Mesenchymal stem cell (in vitro differentiated cells and primary cell): ENCODE data around the gene KCNE1.

ENCODE experiments used
- DNase-seq: peaks from one replicate; pipeline ENCODE4 v3.0.0-alpha.2; 2013
- H2AFZ ChIP-seq: one replicate; pipeline ENCODE4 v1.6.1; 2013; ENCODE audit warnings: low read depth, mild to moderate bottlenecking, control low read depth, inconsistent platforms, low read length, moderate library complexity
- H2AK5ac ChIP-seq: 2 replicates; pipeline ENCODE4 v1.6.1; 2013; ENCODE audit warnings: low read length, moderate library complexity, mild to moderate bottlenecking, inconsistent platforms; ENCODE audit not compliant: severe bottlenecking
- H2BK120ac ChIP-seq: one replicate; pipeline ENCODE4 v1.6.1; 2013; ENCODE audit warnings: low read depth, mild to moderate bottlenecking, inconsistent platforms, low read length, moderate library complexity
- H2BK12ac ChIP-seq, 2 experiments: one replicate each; pipeline ENCODE4 v1.6.1; 2013; ENCODE audit warnings: inconsistent platforms in 2 of 2, low read length in 2 of 2, mild to moderate bottlenecking in 2 of 2, moderate library complexity in 2 of 2, control low read depth in 1 of 2
- H2BK15ac ChIP-seq: one replicate; pipeline ENCODE4 v1.6.1; 2013; ENCODE audit warnings: mild to moderate bottlenecking, low read depth, inconsistent platforms; ENCODE audit not compliant: poor library complexity, severe bottlenecking
- H2BK5ac ChIP-seq: 2 replicates; pipeline ENCODE4 v1.6.1; 2013; ENCODE audit warnings: low read depth, mild to moderate bottlenecking, low read length, control low read depth, inconsistent platforms; ENCODE audit not compliant: poor library complexity, severe bottlenecking
- H3K14ac ChIP-seq, 2 experiments: one replicate each; pipeline ENCODE4 v1.6.1; 2013; ENCODE audit warnings: inconsistent platforms in 2 of 2, low read length in 2 of 2, control low read depth in 1 of 2, mild to moderate bottlenecking in 1 of 2, moderate library complexity in 1 of 2
- H3K18ac ChIP-seq, 2 experiments: one replicate each; pipeline ENCODE4 v1.6.1; 2013; ENCODE audit warnings: inconsistent platforms in 2 of 2, low read length in 2 of 2, control low read depth in 1 of 2, low read depth in 1 of 2, mild to moderate bottlenecking in 1 of 2
- H3K23ac ChIP-seq, 2 experiments: one replicate each; pipeline ENCODE4 v1.6.1; 2013; ENCODE audit warnings: inconsistent platforms in 2 of 2, low read length in 2 of 2, mild to moderate bottlenecking in 2 of 2, moderate library complexity in 2 of 2, control low read depth in 1 of 2
- H3K27ac ChIP-seq: 2 replicates; pipeline ENCODE4 v1.5.1; 2013; ENCODE audit warnings: mild to moderate bottlenecking, moderate library complexity, low read length, control low read depth, inconsistent platforms; ENCODE audit not compliant: poor library complexity, severe bottlenecking
- H3K27me3 ChIP-seq, 2 experiments: 2 replicates each; pipeline versions ENCODE4 v1.6.1 to v1.7.0; 2013; ENCODE audit warnings: low read length in 2 of 2, mild to moderate bottlenecking in 2 of 2, moderate library complexity in 2 of 2, control low read depth in 1 of 2, inconsistent platforms in 1 of 2; ENCODE audit not compliant: control insufficient read depth in 1 of 2, insufficient read depth in 1 of 2
- H3K36me3 ChIP-seq, 2 experiments: 2 replicates each; pipeline versions ENCODE4 v1.6.1 to v1.7.0; 2013; ENCODE audit warnings: low read length in 2 of 2, control low read depth in 1 of 2, inconsistent platforms in 1 of 2, low read depth in 1 of 2, mild to moderate bottlenecking in 1 of 2; ENCODE audit not compliant: insufficient read depth in 2 of 2, control insufficient read depth in 1 of 2
- H3K4ac ChIP-seq, 2 experiments: one replicate each; pipeline ENCODE4 v1.6.1; 2013; ENCODE audit warnings: inconsistent platforms in 2 of 2, low read length in 2 of 2, mild to moderate bottlenecking in 2 of 2, moderate library complexity in 2 of 2, control low read depth in 1 of 2, low read depth in 1 of 2
- H3K4me1 ChIP-seq: 2 replicates; pipeline ENCODE4 v1.6.1; 2013; ENCODE audit warnings: low read depth, low read length, control low read depth; ENCODE audit not compliant: control insufficient read depth, insufficient read depth
- H3K4me2 ChIP-seq: 2 replicates; pipeline ENCODE4 v1.6.1; 2013; ENCODE audit warnings: low read length, mild to moderate bottlenecking, inconsistent platforms; ENCODE audit not compliant: poor library complexity, severe bottlenecking
- H3K4me3 ChIP-seq, 2 experiments: 2 replicates each; pipeline versions ENCODE4 v1.5.1 to v1.7.0; 2013; ENCODE audit warnings: low read length in 2 of 2, mild to moderate bottlenecking in 2 of 2, control low read depth in 1 of 2, low read depth in 1 of 2; ENCODE audit not compliant: insufficient read depth in 1 of 2
- H3K79me1 ChIP-seq: replicated peaks from 2 replicates; pipeline ENCODE4 v1.6.1; 2013; ENCODE audit warnings: mild to moderate bottlenecking, control low read depth, low read length, inconsistent platforms; ENCODE audit not compliant: poor library complexity, severe bottlenecking
- H3K9ac ChIP-seq: 2 replicates; pipeline ENCODE4 v1.7.0; 2013; ENCODE audit warnings: mild to moderate bottlenecking, low read length, moderate library complexity
- H3K9me3 ChIP-seq: 2 replicates; pipeline ENCODE4 v1.7.0; 2013; ENCODE audit warnings: mild to moderate bottlenecking, low read length; ENCODE audit not compliant: control insufficient read depth
- H4K8ac ChIP-seq: one replicate; pipeline ENCODE4 v1.6.1; 2013; ENCODE audit warnings: inconsistent platforms, mild to moderate bottlenecking, low read length, moderate library complexity
- H4K91ac ChIP-seq: one replicate; pipeline ENCODE4 v1.6.1; 2013; ENCODE audit warnings: mild to moderate bottlenecking, low read length, inconsistent platforms
- WGBS: methylation state at CpG from one replicate; pipeline ENCODE4 v1.1.7; 2013; ENCODE audit warnings: mixed read lengths; 5-methylcytosine and 5-hydroxymethylcytosine counted together

Gene KCNE1

DNA sequence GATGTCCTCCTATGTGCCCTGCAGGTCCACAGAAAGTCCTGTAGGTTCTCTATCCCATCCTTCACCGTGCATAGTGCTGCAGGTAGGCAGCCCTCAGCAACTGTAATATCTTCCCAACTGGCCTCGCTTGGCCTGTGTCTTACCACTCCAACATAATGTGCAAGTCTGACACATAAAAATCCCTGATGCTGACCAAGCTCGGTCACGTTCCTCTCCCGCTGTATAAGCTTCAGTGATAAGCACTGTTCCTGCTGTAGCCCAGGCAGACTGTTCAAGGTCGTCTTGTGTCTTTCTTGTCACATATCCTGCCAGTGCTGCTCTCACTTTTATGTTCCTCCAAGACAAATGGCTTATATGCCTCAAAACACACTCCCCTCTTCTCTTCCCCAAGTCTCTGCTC, 19.4 kb upstream of the KCNE1 start:
- H2BK12ac ChIP-seq: peak overlapping the region; percentile 14 to 68
- no peak overlapping the region for H3K4ac ChIP-seq
- no peak overlapping the region for H3K14ac ChIP-seq
- H3K4me2 ChIP-seq: no peak overlapping the region
- no peak overlapping the region for H2BK5ac ChIP-seq
- H3K36me3 ChIP-seq: no peaks in the 10 kb centered on the region
- no peak overlapping the region for H2AFZ ChIP-seq
- H4K8ac ChIP-seq: no peak overlapping the region
- H3K27ac ChIP-seq: peak overlapping the region; percentile 75
- H3K9ac ChIP-seq: no peak overlapping the region
- peak overlapping the region; percentile 82 for H2AK5ac ChIP-seq
- no peak overlapping the region for H4K91ac ChIP-seq
- DNase-seq: no peak
- no peak overlapping the region for H2BK15ac ChIP-seq
- H3K4me1 ChIP-seq: peaks cover 15% of the 10 kb centered on the region
- no peak overlapping the region for H3K18ac ChIP-seq
- H3K23ac ChIP-seq: no peak overlapping the region
- no peak overlapping the region for H2BK120ac ChIP-seq
- no peaks in the 10 kb centered on the region for H3K9me3 ChIP-seq
- H3K4me3 ChIP-seq: no peak overlapping the region
- peaks cover 19% of the 10 kb centered on the region for H3K79me1 ChIP-seq
- H3K27me3 ChIP-seq: no peaks in the 10 kb centered on the region
- 67% methylated on average over 6 of the region's 6 CpGs for WGBS

GRCh38 chr21:34530261-34530660, 18.3 kb upstream of the KCNE1 start:
- Histone ChIP-seq H3K79me1 (peaks cover 19% of the 10 kb centered on the region), H3K4ac (no peak overlapping the region), H2BK15ac (no peak overlapping the region), H3K4me3 (no peak overlapping the region), H2BK12ac (no peak overlapping the region), H3K27me3 (no peaks in the 10 kb centered on the region), H3K18ac (no peak overlapping the region), H2AFZ (no peak overlapping the region), H2BK5ac (no peak overlapping the region), H4K91ac (no peak overlapping the region), H3K36me3 (no peaks in the 10 kb centered on the region), H3K27ac (peak overlapping the region; percentile 85), H3K9me3 (no peaks in the 10 kb centered on the region), H2AK5ac (no peak overlapping the region), H3K4me2 (no peak overlapping the region), H3K4me1 (peaks cover 13% of the 10 kb centered on the region), H3K9ac (no peak overlapping the region), H4K8ac (no peak overlapping the region), H2BK120ac (no peak overlapping the region), H3K23ac (no peak overlapping the region), H3K14ac (no peak overlapping the region)
- DNase-seq: peak; percentile 74

DNA sequence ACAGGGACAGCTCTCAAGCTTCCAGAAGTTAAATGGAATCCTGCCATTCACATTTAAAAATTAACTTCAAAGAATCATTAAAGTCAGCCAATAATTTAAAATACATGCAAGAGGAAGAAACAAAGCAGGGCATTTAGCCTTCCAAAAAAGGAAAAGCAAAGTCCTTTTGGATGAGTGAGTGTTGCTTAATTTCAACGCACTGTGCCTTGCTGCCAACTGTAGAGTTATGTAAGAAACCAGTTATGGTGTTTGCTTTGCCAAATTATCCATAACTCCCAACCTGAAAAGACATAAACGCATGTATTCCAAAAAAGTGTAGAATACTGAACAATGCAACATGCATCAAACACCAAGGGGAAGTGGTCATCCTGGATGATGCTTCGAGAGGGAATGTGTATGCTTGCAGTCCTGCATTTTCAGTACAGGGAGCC, 16.1 kb upstream of the KCNE1 start:
- H3K27ac ChIP-seq: peak overlapping the region; percentile 32
- H2BK120ac ChIP-seq: no peak overlapping the region
- no peak overlapping the region for H3K23ac ChIP-seq
- peak overlapping the region; percentile 59 for H4K8ac ChIP-seq
- no peaks in the 10 kb centered on the region for H3K27me3 ChIP-seq
- no peak overlapping the region for H2BK15ac ChIP-seq
- H3K36me3 ChIP-seq: peaks cover under 1 to 4% of the 10 kb centered on the region in 2 experiments
- H3K79me1 ChIP-seq: peaks cover 13% of the 10 kb centered on the region
- H3K9ac ChIP-seq: peak overlapping the region; percentile 99
- peak overlapping the region in 1 of 2 experiments; percentile 61 for H3K4ac ChIP-seq
- H3K9me3 ChIP-seq: no peaks in the 10 kb centered on the region
- peak overlapping the region in 1 of 2 experiments; percentile 38 for H3K18ac ChIP-seq
- no peak overlapping the region for H3K4me3 ChIP-seq
- no peak for DNase-seq
- 100% methylated on average over 2 of the region's 3 CpGs for WGBS
- H3K4me1 ChIP-seq: peaks cover 11% of the 10 kb centered on the region
- H2BK12ac ChIP-seq: peak overlapping the region in 1 of 2 experiments; percentile 75
- no peak overlapping the region for H3K4me2 ChIP-seq
- H2AFZ ChIP-seq: no peak overlapping the region
- peak overlapping the region; percentile 98 for H2AK5ac ChIP-seq
- H4K91ac ChIP-seq: no peak overlapping the region
- H2BK5ac ChIP-seq: peak overlapping the region; percentile 1
- no peak overlapping the region for H3K14ac ChIP-seq

GRCh38 chr21:34526618-34527290, 14.7 kb upstream of the KCNE1 start:
- no peak overlapping the region for H2BK15ac ChIP-seq
- H3K4me2 ChIP-seq: peak overlapping the region; percentile 70
- 0% methylated on average over 7 of the region's 10 CpGs for WGBS
- H2BK5ac ChIP-seq: peak overlapping the region; percentile 53
- H3K4me1 ChIP-seq: peaks cover 17% of the 10 kb centered on the region
- peak overlapping the region; percentile 99 for H3K9ac ChIP-seq
- peak overlapping the region; percentile 97 for H3K27ac ChIP-seq
- no peak overlapping the region for H2AFZ ChIP-seq
- peak overlapping the region in 1 of 2 experiments; percentile 82 for H3K4me3 ChIP-seq
- no peaks in the 10 kb centered on the region for H3K27me3 ChIP-seq
- H3K23ac ChIP-seq: no peak overlapping the region
- H4K8ac ChIP-seq: no peak overlapping the region
- no peak overlapping the region for H4K91ac ChIP-seq
- H3K18ac ChIP-seq: peak overlapping the region in 1 of 2 experiments; percentile 11
- peaks cover 9% of the 10 kb centered on the region for H3K79me1 ChIP-seq
- no peaks in the 10 kb centered on the region for H3K9me3 ChIP-seq
- H3K14ac ChIP-seq: no peak overlapping the region
- H2AK5ac ChIP-seq: peak overlapping the region; percentile 67
- DNase-seq: peak; percentile 100
- peak overlapping the region in 1 of 2 experiments; percentile 52 for H2BK12ac ChIP-seq
- H3K36me3 ChIP-seq: peaks cover 14 to 16% of the 10 kb centered on the region in 2 experiments
- H3K4ac ChIP-seq: no peak overlapping the region
- no peak overlapping the region for H2BK120ac ChIP-seq
